IMR-90 (cell line): ENCODE results near the gene ABCC5. TPM values are rescaled to one million over a fixed set of nuclear protein-coding genes. Genes with fewer than 3 reads are reported as not detected.

Source experiments
- ATAC-seq: fragments of 200-7000 bp; cut with Tn5 transposase; 2 replicates; pipeline ENCODE4 v1.9.1; 2020; ENCODE audit warnings: low read depth, mild to moderate bottlenecking, moderate library complexity
- BruUV-seq: library from RNA; stranded (reverse); fragments of 400-500 nt; replicated peaks from 2 replicates; lab custom pipeline; 2021; lab: Mats Ljungman, UMichigan
- CTCF ChIA-PET: fragments of 300-600 bp; formaldehyde crosslinking; extraction: SDS; loops from one replicate; lab custom pipeline; 2021; ENCODE audit warnings: antibody characterized with exemption; lab: Yijun Ruan, JAX
- POLR2A ChIA-PET: fragments of 300-600 bp; sonication (Branson Sonifier 250); formaldehyde crosslinking; loops from one replicate; lab custom pipeline; 2022; ENCODE audit warnings: antibody characterized with exemption; ENCODE audit not compliant: unreplicated experiment; lab: Charles Lee
- DNase-seq: peaks from one replicate; pipeline ENCODE4 v3.0.0; 2013
- H2AFZ ChIP-seq: replicated peaks from 2 replicates; pipeline ENCODE3; 2013; ENCODE audit warnings: low read length, mild to moderate bottlenecking; ENCODE audit not compliant: poor library complexity
- H2AK5ac ChIP-seq: 2 replicates; pipeline ENCODE4 v1.6.1; 2013; ENCODE audit warnings: low read depth, low read length, inconsistent platforms
- H2AK9ac ChIP-seq: replicated peaks from 2 replicates; pipeline ENCODE3; 2013; ENCODE audit warnings: mild to moderate bottlenecking, low read depth, low read length, moderate library complexity; ENCODE audit not compliant: poor library complexity
- H2BK120ac ChIP-seq: 2 replicates; pipeline ENCODE4 v1.6.1; 2013; ENCODE audit warnings: low read depth, low read length, inconsistent platforms
- H2BK15ac ChIP-seq: 3 replicates; pipeline ENCODE4 v1.6.1; 2013; ENCODE audit warnings: low read depth, low read length, inconsistent platforms
- H2BK20ac ChIP-seq: 2 replicates; pipeline ENCODE4 v1.6.1; 2013; ENCODE audit warnings: low read depth, mild to moderate bottlenecking, inconsistent platforms, low read length, moderate library complexity
- H2BK5ac ChIP-seq: 2 replicates; pipeline ENCODE4 v1.6.1; 2013; ENCODE audit warnings: mild to moderate bottlenecking, low read depth, low read length, inconsistent platforms; ENCODE audit not compliant: poor library complexity, severe bottlenecking
- H3K14ac ChIP-seq: replicated peaks from 2 replicates; pipeline ENCODE4 v1.6.1; 2013; ENCODE audit warnings: low read depth, low read length, inconsistent platforms
- H3K18ac ChIP-seq: 2 replicates; pipeline ENCODE4 v1.6.1; 2013; ENCODE audit warnings: low read depth, low read length, control low read depth
- H3K23ac ChIP-seq: 2 replicates; pipeline ENCODE4 v1.6.1; 2013; ENCODE audit warnings: low read depth, low read length, inconsistent platforms
- H3K27ac ChIP-seq: 2 replicates; pipeline ENCODE4 v1.5.1; 2013; ENCODE audit warnings: mild to moderate bottlenecking, control low read depth, low read length; ENCODE audit not compliant: insufficient read depth
- H3K27me3 ChIP-seq: 2 replicates; pipeline ENCODE4 v1.6.1; 2013; ENCODE audit warnings: low read length; ENCODE audit not compliant: control insufficient read depth, insufficient read depth
- H3K36me3 ChIP-seq: 2 replicates; pipeline ENCODE4 v1.6.1; 2013; ENCODE audit warnings: low read length, mixed read lengths; ENCODE audit not compliant: control insufficient read depth, insufficient read depth
- H3K4ac ChIP-seq: 2 replicates; pipeline ENCODE4 v1.6.1; 2013; ENCODE audit warnings: low read depth, low read length, inconsistent platforms
- H3K4me1 ChIP-seq: 2 replicates; pipeline ENCODE4 v1.6.1; 2013; ENCODE audit warnings: low read length, mixed read lengths; ENCODE audit not compliant: control insufficient read depth, insufficient read depth
- H3K4me2 ChIP-seq: 2 replicates; pipeline ENCODE4 v1.6.1; 2013; ENCODE audit warnings: low read depth, mild to moderate bottlenecking, control low read depth, low read length, moderate library complexity
- H3K4me3 ChIP-seq: 2 replicates; pipeline ENCODE4 v1.5.1; 2013; ENCODE audit warnings: low read depth, mild to moderate bottlenecking, control low read depth, low read length, moderate library complexity; ENCODE audit not compliant: insufficient read depth
- H3K56ac ChIP-seq: 2 replicates; pipeline ENCODE4 v1.6.1; 2013; ENCODE audit warnings: low read length, inconsistent platforms; ENCODE audit not compliant: insufficient read depth; ENCODE audit errors: extremely low read depth
- H3K79me1 ChIP-seq, 2 experiments: 2 replicates each; pipeline ENCODE4 v1.6.1; 2013; ENCODE audit warnings: low read length in 2 of 2, inconsistent platforms in 1 of 2, low read depth in 1 of 2
- H3K9ac ChIP-seq: 2 replicates; pipeline ENCODE4 v1.6.1; 2013; ENCODE audit warnings: low read depth, low read length, control low read depth
- H3K9me1 ChIP-seq: 2 replicates; pipeline ENCODE4 v1.6.1; 2013; ENCODE audit warnings: low read length, inconsistent platforms; ENCODE audit not compliant: insufficient read depth
- H3K9me3 ChIP-seq: 2 replicates; pipeline ENCODE4 v1.6.1; 2013; ENCODE audit warnings: low read length; ENCODE audit not compliant: control insufficient read depth, insufficient read depth
- H4K20me1 ChIP-seq: 2 replicates; pipeline ENCODE4 v1.6.1; 2013; ENCODE audit warnings: low read length, inconsistent platforms; ENCODE audit not compliant: insufficient read depth
- H4K5ac ChIP-seq: 2 replicates; pipeline ENCODE4 v1.6.1; 2013; ENCODE audit warnings: mild to moderate bottlenecking, low read depth, low read length, control low read depth
- H4K8ac ChIP-seq, 2 experiments: 2 replicates each; pipeline ENCODE4 v1.6.1; 2013; ENCODE audit warnings: low read depth in 2 of 2, low read length in 2 of 2, control low read depth in 1 of 2, inconsistent platforms in 1 of 2
- H4K91ac ChIP-seq: 2 replicates; pipeline ENCODE4 v1.6.1; 2013; ENCODE audit warnings: low read depth, low read length, inconsistent platforms; ENCODE audit not compliant: insufficient read depth
- BHLHE40 ChIP-seq: fragments of 150-350 bp; IDR thresholded peaks from 2 replicates; pipeline ENCODE4 v1.6.1; 2016; ENCODE audit warnings: mild to moderate bottlenecking, low read depth, low read length
- CEBPB ChIP-seq: IDR thresholded peaks from 2 replicates; pipeline ENCODE4 v1.6.1; 2012; ENCODE audit warnings: low read depth, low read length, improper control_type of control experiment
- CHD1 ChIP-seq: IDR thresholded peaks from 2 replicates; pipeline ENCODE4 v1.6.1; 2012; ENCODE audit warnings: low read depth, low read length, improper control_type of control experiment
- CTCF ChIP-seq: conservative IDR thresholded peaks from 2 replicates; pipeline ENCODE4 v1.5.1; 2012; ENCODE audit warnings: mild to moderate bottlenecking, low read depth, low read length, improper control_type of control experiment
- FOS ChIP-seq: fragments of 150-350 bp; IDR thresholded peaks from 2 replicates; pipeline ENCODE4 v1.6.1; 2016; ENCODE audit warnings: low read depth, low read length
- MAZ ChIP-seq: IDR thresholded peaks from 2 replicates; pipeline ENCODE4 v1.6.1; 2012; ENCODE audit warnings: low read depth, mild to moderate bottlenecking, low read length, improper control_type of control experiment, moderate library complexity, borderline replicate concordance
- NFE2L2 ChIP-seq: fragments of 150-350 bp; IDR thresholded peaks from 2 replicates; pipeline ENCODE4 v1.6.1; 2016; ENCODE audit warnings: low read depth, mild to moderate bottlenecking, low read length
- POLR2A ChIP-seq: IDR thresholded peaks from 2 replicates; pipeline ENCODE4 v1.6.1; 2012; ENCODE audit warnings: mild to moderate bottlenecking, low read depth, low read length
- RAD21 ChIP-seq: IDR thresholded peaks from 2 replicates; pipeline ENCODE4 v1.6.1; 2012; ENCODE audit warnings: low read length, improper control_type of control experiment
- WGBS, 2 experiments: methylation state at CpG; one replicate each; pipeline versions ENCODE4 v1.1.5 to v1.1.7; 2013; ENCODE audit warnings: missing lambda C conversion rate in 2 of 2; ENCODE audit not compliant: insufficient read length in 1 of 2; ENCODE audit errors: extremely low coverage in 2 of 2; 5-methylcytosine and 5-hydroxymethylcytosine counted together
- dilution Hi-C: fragments of 300-500 bp; cut with HindIII; formaldehyde crosslinking; loops from one replicate; pipeline ENCODE4 v1.14.3; 2018; ENCODE audit warnings: low sequenced_read_pairs; ENCODE audit not compliant: unreplicated experiment
- in situ Hi-C: fragments of 300-500 bp; cut with MboI; formaldehyde crosslinking; loops from 3 replicates; pipeline ENCODE4 v1.14.3; 2019; ENCODE audit warnings: low sequenced_read_pairs, inconsistent platforms, mixed read lengths
- intact Hi-C: fragments of 100-400 bp; cut with micrococcal nuclease; formaldehyde crosslinking; loops from 2 replicates; pipeline ENCODE4 v1.10.0; 2022
- polyA plus RNA-seq, 3 experiments: library from polyadenylated mRNA; depleted of rRNA; stranded (reverse); fragments of >200 nt; gene quantifications; 2 replicates each; pipeline ENCODE4 v1.2.3, GENCODE V29; 2012; ENCODE audit warnings: low replicate concordance in 1 of 3
- total RNA-seq: library from RNA; depleted of rRNA; stranded (reverse); fragments of >200 nt; gene quantifications from 2 replicates; pipeline ENCODE4 v1.2.3, GENCODE V29; 2012
- TF ChIP-seq, protein P1 (sequence below): fragments of 150-350 bp; IDR thresholded peaks from 2 replicates; pipeline ENCODE4 v1.6.1; 2016; ENCODE audit warnings: low read depth, mild to moderate bottlenecking, low read length, moderate library complexity, borderline replicate concordance

Gene ABCC5
- total and polyA plus RNA-seq, 2 of the 4 experiments (the other 2 are of a cell fraction) = 8.4 to 17.7 TPM

- ChIA-PET POLR2A (no interaction called here), CTCF (interaction anchor here (1.0 kb wide), 1 partner anchor 119 kb away, joined by 3 read pairs; no protein-coding TSS in a partner anchor)
- H2BK120ac ChIP-seq = no peak overlapping the region
- DNase-seq = no peak
- H3K4me1 ChIP-seq = no peaks in the 10 kb centered on the region
- no peaks in the 10 kb centered on the region for H4K20me1 ChIP-seq
- no peak overlapping the region for H3K4me3 ChIP-seq
- TF ChIP-seq CEBPB (no peak), POLR2A (no peak), CTCF (no peak), RAD21 (no peak), FOS (no peak), BHLHE40 (no peak), CHD1 (no peak), MAZ (no peak), NFE2L2 (no peak)
- TF ChIP-seq, protein P1, sequence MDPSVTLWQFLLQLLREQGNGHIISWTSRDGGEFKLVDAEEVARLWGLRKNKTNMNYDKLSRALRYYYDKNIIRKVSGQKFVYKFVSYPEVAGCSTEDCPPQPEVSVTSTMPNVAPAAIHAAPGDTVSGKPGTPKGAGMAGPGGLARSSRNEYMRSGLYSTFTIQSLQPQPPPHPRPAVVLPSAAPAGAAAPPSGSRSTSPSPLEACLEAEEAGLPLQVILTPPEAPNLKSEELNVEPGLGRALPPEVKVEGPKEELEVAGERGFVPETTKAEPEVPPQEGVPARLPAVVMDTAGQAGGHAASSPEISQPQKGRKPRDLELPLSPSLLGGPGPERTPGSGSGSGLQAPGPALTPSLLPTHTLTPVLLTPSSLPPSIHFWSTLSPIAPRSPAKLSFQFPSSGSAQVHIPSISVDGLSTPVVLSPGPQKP = no peak
- H3K23ac ChIP-seq = no peak overlapping the region
- no peak overlapping the region for H4K91ac ChIP-seq
- H3K79me1 ChIP-seq = no peaks in the 10 kb centered on the region
- H3K56ac ChIP-seq = no peak overlapping the region
- H2AK5ac ChIP-seq = no peak overlapping the region
- no peak overlapping the region for H2BK5ac ChIP-seq
- no peaks in the 10 kb centered on the region for H3K9me1 ChIP-seq
- ATAC-seq = no peak
- intact Hi-C loops = loop anchor here (5.0 kb wide), 1 partner anchor 280 kb away; no protein-coding TSS in a partner anchor
- no peak overlapping the region for H2BK20ac ChIP-seq
- no peaks in the 10 kb centered on the region for H3K36me3 ChIP-seq
- no peak overlapping the region for H2AK9ac ChIP-seq
- no peak overlapping the region for H3K18ac ChIP-seq
- no peaks in the 10 kb centered on the region for H3K9me3 ChIP-seq
- no peak overlapping the region for H3K4ac ChIP-seq
- dilution Hi-C loops = no loop called here
- H4K8ac ChIP-seq = no peak overlapping the region
- no peak overlapping the region for H3K27ac ChIP-seq
- H2BK15ac ChIP-seq = no peak overlapping the region
- H3K9ac ChIP-seq = no peak overlapping the region
- H3K14ac ChIP-seq = no peak overlapping the region
- no CpG with 5 or more reads among the region's 4 CpGs for WGBS, 2 experiments
- peaks cover 31% of the 10 kb centered on the region for H3K27me3 ChIP-seq
- H2AFZ ChIP-seq = no peak overlapping the region
- BruUV-seq = no TSS peak
- in situ Hi-C loops = loop anchor here (10.0 kb wide), 3 partner anchors 117 to 387 kb away; partner anchors contain the start of gene ABCC5
- no peak overlapping the region for H4K5ac ChIP-seq
- no peak overlapping the region for H3K4me2 ChIP-seq
These were observed 120.1 kb downstream of the ABCC5 start for GRCh38 chr3:183897606-183898005.
